PFSK-1 (cell line): Measurements from ENCODE around the gene RAX.

Experiments
- POLR2AphosphoS5 ChIP-seq: IDR thresholded peaks from 2 replicates; pipeline ENCODE4 v1.6.1; 2012; ENCODE audit warnings: low read depth, mild to moderate bottlenecking, control low read depth, low read length, moderate library complexity
- REST ChIP-seq, 2 experiments: IDR thresholded peaks; 2 replicates each; pipeline versions ENCODE4 v1.6.1 to v1.8.0; 2011 to 2012; ENCODE audit warnings: low read depth in 2 of 2, low read length in 2 of 2, control low read depth in 1 of 2, inconsistent platforms in 1 of 2, mild to moderate bottlenecking in 1 of 2, moderate library complexity in 1 of 2; ENCODE audit not compliant: insufficient read depth in 1 of 2

- TF ChIP-seq POLR2AphosphoS5 (no peak), REST (IDR thresholded peaks at IDR 0.05; ENCODE audit: insufficient read depth in 1 of 2, low read depth in 2 of 2, low read length in 2 of 2) (no peak)
Observed at GRCh38 chr18:59249199-59249774, 24.0 kb downstream of the RAX start.
